Stimulated activated CD4-positive, alpha-beta T cell treated with anti-CD3 and anti-CD28 coated beads, Interleukin-1b, Interleukin-23, amount 100 ng/mL, for 48 hours (primary cell): ENCODE results near the gene NAP1L1.

Experiments
- DNase-seq: peaks from one replicate; pipeline ENCODE4 v3.0.0-alpha.2; 2020

Gene NAP1L1

GRCh38 chr12:76083246-76083903, 1.1 kb downstream of the NAP1L1 start:
- DNase-seq = no peak

- DNase-seq = no peak
Observed at GRCh38 chr12:76081909-76082308, 2.6 kb downstream of the NAP1L1 start.

- no peak for DNase-seq
Observed at GRCh38 chr12:76080729-76081415, 3.6 kb downstream of the NAP1L1 start.

- DNase-seq = no peak
Observed at GRCh38 chr12:76080017-76080728, 4.3 kb downstream of the NAP1L1 start.

- no peak for DNase-seq
Observed at GRCh38 chr12:76078748-76079147, 5.7 kb downstream of the NAP1L1 start.

- no peak for DNase-seq
Observed at GRCh38 chr12:76075448-76075847, 9.0 kb downstream of the NAP1L1 start.

GRCh38 chr12:76074701-76075336, 9.7 kb downstream of the NAP1L1 start:
- no peak for DNase-seq

GRCh38 chr12:76073561-76073960, 10.9 kb downstream of the NAP1L1 start:
- DNase-seq = no peak

GRCh38 chr12:76072568-76072967, 11.9 kb downstream of the NAP1L1 start:
- no peak for DNase-seq

- DNase-seq = no peak
Observed at GRCh38 chr12:76069339-76069738, 15.1 kb downstream of the NAP1L1 start.

- DNase-seq = no peak
Observed at GRCh38 chr12:76065917-76066316, 18.6 kb downstream of the NAP1L1 start.

- no peak for DNase-seq
Observed at GRCh38 chr12:76064904-76065303, 19.6 kb downstream of the NAP1L1 start.

GRCh38 chr12:76060111-76060510, 24.4 kb downstream of the NAP1L1 start:
- DNase-seq = no peak

GRCh38 chr12:76057326-76057725, 27.2 kb downstream of the NAP1L1 start:
- no peak for DNase-seq

GRCh38 chr12:76055393-76055792, 29.1 kb downstream of the NAP1L1 start:
- DNase-seq = no peak

- DNase-seq = no peak
Observed at GRCh38 chr12:76049575-76050251, 34.8 kb downstream of the NAP1L1 start.

GRCh38 chr12:76047742-76048141, 36.7 kb downstream of the NAP1L1 start:
- no peak for DNase-seq

- DNase-seq = no peak
Observed at GRCh38 chr12:76047060-76047459, 37.4 kb downstream of the NAP1L1 start.

GRCh38 chr12:76043377-76043776, 41.1 kb downstream of the NAP1L1 start:
- DNase-seq = no peak

GRCh38 chr12:76042147-76042546, 42.3 kb downstream of the NAP1L1 start:
- no peak for DNase-seq

- no peak for DNase-seq
Observed at GRCh38 chr12:76041406-76041805, 43.1 kb downstream of the NAP1L1 start.

- DNase-seq = no peak
Observed at GRCh38 chr12:76040461-76040860, 44.0 kb downstream of the NAP1L1 start.

- no peak for DNase-seq
Observed at GRCh38 chr12:76038176-76038575, 46.3 kb downstream of the NAP1L1 start.
